Measurements from ENCODE around the gene ASAH2. TPM values are rescaled to one million over a fixed set of nuclear protein-coding genes. Genes with fewer than 3 reads are reported as not detected.
"Not testable (repeated sequence)": the region's sequence is repeated elsewhere in the genome, so short reads cannot be mapped to it uniquely, and the experiment has no call there.

The ASAH2 gene
- total RNA-seq, 4 donors from 2014 or later, result 2.4 to 6.1 (median 4.6) TPM

DNA sequence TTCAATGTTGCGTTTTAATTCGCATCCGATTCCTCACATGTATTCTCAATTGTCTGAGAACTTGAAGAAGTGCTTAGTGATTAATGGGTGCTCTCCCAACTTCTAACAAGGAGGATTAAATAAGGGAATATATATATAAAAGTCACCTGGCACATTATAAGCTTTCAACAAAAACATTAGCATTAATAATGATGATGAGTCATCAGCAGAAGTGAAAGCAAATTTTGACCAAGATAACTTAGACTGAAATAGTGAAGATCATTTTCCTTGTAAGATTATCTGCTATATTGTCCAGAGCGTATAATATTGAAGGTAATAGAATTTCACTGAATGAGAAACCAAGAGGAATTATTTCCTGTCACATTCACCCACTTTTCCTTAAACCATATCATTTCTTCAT is 8.5 kb downstream of the ASAH2 start:
- Histone ChIP-seq H3K9me3 (no peaks in the 10 kb centered on the region), H3K4me1 (no peaks in the 10 kb centered on the region), H3K27ac (no peak overlapping the region), H3K36me3 (no peaks in the 10 kb centered on the region), H3K4me3 (no peak overlapping the region), H3K27me3 (no peaks in the 10 kb centered on the region)
- no peak for DNase-seq (ENCODE audit: low spot score in 2 of 2)
- 93% methylated on average over 4 of the region's 4 CpGs for WGBS
- TF ChIP-seq POLR2A (IDR thresholded peaks at IDR 0.05) (no peak), POLR2AphosphoS5 (IDR thresholded peaks at IDR 0.05) (no peak), EP300 (IDR thresholded peaks at IDR 0.05) (no peak)
- TF ChIP-seq, protein P1, sequence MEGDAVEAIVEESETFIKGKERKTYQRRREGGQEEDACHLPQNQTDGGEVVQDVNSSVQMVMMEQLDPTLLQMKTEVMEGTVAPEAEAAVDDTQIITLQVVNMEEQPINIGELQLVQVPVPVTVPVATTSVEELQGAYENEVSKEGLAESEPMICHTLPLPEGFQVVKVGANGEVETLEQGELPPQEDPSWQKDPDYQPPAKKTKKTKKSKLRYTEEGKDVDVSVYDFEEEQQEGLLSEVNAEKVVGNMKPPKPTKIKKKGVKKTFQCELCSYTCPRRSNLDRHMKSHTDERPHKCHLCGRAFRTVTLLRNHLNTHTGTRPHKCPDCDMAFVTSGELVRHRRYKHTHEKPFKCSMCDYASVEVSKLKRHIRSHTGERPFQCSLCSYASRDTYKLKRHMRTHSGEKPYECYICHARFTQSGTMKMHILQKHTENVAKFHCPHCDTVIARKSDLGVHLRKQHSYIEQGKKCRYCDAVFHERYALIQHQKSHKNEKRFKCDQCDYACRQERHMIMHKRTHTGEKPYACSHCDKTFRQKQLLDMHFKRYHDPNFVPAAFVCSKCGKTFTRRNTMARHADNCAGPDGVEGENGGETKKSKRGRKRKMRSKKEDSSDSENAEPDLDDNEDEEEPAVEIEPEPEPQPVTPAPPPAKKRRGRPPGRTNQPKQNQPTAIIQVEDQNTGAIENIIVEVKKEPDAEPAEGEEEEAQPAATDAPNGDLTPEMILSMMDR (IDR thresholded peaks at IDR 0.05), result no peak

- H3K36me3 ChIP-seq; H3K27ac ChIP-seq; H3K4me3 ChIP-seq; H3K27me3 ChIP-seq; DNase-seq (ENCODE audit: low spot score in 2 of 2); H3K9me3 ChIP-seq; H3K4me1 ChIP-seq: not testable (repeated sequence)
- WGBS, result 85% methylated on average over 1 of the region's 1 CpG
Measured at GRCh38 chr10:50241478-50241877, 9.8 kb downstream of the ASAH2 start.

DNA sequence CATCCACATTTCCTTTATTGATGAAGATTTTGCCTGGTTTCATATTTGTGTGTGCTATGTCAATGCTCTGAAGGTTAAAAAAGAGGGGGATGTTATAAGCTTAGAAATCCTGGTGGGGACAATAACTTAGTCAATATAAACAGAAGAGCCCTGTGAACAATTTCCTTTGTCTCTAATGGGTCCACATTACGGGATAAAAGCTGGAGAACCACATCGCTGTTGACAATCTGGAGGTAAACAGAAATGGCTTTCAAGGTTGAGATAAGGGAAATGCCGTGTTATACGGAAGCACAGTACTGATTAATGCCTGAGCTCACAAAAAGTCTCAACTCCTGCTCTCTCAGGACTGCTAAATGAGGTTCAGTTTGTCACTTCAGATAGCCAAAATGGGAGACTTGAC is 16.8 kb downstream of the ASAH2 start:
- WGBS, result 72% methylated on average over 4 of the region's 4 CpGs
- no peak for DNase-seq (ENCODE audit: low spot score in 2 of 2)

DNA sequence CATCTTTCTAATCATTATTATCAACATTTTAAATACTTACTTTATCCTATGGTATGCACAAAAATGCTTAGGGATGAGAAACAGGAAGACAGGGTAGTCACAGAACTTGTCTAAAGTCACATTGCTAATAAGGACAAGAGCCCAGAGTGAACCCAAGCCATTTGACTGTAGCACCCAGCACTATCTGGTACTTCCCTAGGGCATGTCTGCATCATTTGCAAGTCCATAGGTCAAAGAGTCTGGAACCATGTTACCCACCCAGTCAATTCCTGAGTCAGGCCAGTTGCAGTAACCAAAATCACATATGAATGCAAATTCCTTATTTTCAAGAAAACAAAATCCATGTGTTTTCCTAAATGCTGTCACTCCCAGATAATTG is 19.1 kb downstream of the ASAH2 start:
- no peak for TF ChIP-seq POLR2A (IDR thresholded peaks at IDR 0.05)
- no peak for TF ChIP-seq EP300 (IDR thresholded peaks at IDR 0.05)
- TF ChIP-seq, protein P1 (IDR thresholded peaks at IDR 0.05), result no peak
- no peak for TF ChIP-seq POLR2AphosphoS5 (IDR thresholded peaks at IDR 0.05)
- H3K27me3 ChIP-seq, result no peaks in the 10 kb centered on the region
- H3K36me3 ChIP-seq, result no peaks in the 10 kb centered on the region
- DNase-seq (ENCODE audit: low spot score in 2 of 2), result no peak
- H3K4me3 ChIP-seq, result no peak overlapping the region
- no peak overlapping the region for H3K27ac ChIP-seq
- H3K9me3 ChIP-seq, result no peaks in the 10 kb centered on the region
- H3K4me1 ChIP-seq, result no peaks in the 10 kb centered on the region

More for the DNA sequence above, 16.8 kb downstream of the ASAH2 start:
- no peaks in the 10 kb centered on the region for H3K9me3 ChIP-seq
- no peak overlapping the region for H3K4me3 ChIP-seq
- H3K4me1 ChIP-seq, result no peaks in the 10 kb centered on the region
- TF ChIP-seq POLR2A (IDR thresholded peaks at IDR 0.05), result no peak
- TF ChIP-seq, protein P1 (IDR thresholded peaks at IDR 0.05), result no peak
- TF ChIP-seq EP300 (IDR thresholded peaks at IDR 0.05), result no peak
- TF ChIP-seq POLR2AphosphoS5 (IDR thresholded peaks at IDR 0.05), result no peak
- H3K36me3 ChIP-seq, result no peaks in the 10 kb centered on the region
- H3K27ac ChIP-seq, result no peak overlapping the region
- H3K27me3 ChIP-seq, result no peaks in the 10 kb centered on the region

GRCh38 chr10:50231515-50232260 is 19.6 kb downstream of the ASAH2 start:
- no peaks in the 10 kb centered on the region for H3K4me1 ChIP-seq
- DNase-seq (ENCODE audit: low spot score in 2 of 2), result no peak
- no peaks in the 10 kb centered on the region for H3K9me3 ChIP-seq
- no peak overlapping the region for H3K4me3 ChIP-seq
- no peaks in the 10 kb centered on the region for H3K27me3 ChIP-seq
- no peak for TF ChIP-seq EP300 (IDR thresholded peaks at IDR 0.05)
- no peak for TF ChIP-seq POLR2AphosphoS5 (IDR thresholded peaks at IDR 0.05)
- no peak for TF ChIP-seq POLR2A (IDR thresholded peaks at IDR 0.05)
- TF ChIP-seq, protein P1 (IDR thresholded peaks at IDR 0.05), result no peak
- no peak overlapping the region for H3K27ac ChIP-seq
- H3K36me3 ChIP-seq, result no peaks in the 10 kb centered on the region

GRCh38 chr10:50229460-50229859 is 21.9 kb downstream of the ASAH2 start:
- Histone ChIP-seq H3K4me1 (no peaks in the 10 kb centered on the region), H3K4me3 (no peak overlapping the region), H3K9me3 (no peaks in the 10 kb centered on the region), H3K36me3 (no peaks in the 10 kb centered on the region), H3K27ac (no peak overlapping the region), H3K27me3 (no peaks in the 10 kb centered on the region)
- DNase-seq (ENCODE audit: low spot score in 2 of 2), result no peak
- no peak for TF ChIP-seq POLR2AphosphoS5 (IDR thresholded peaks at IDR 0.05)
- no peak for TF ChIP-seq POLR2A (IDR thresholded peaks at IDR 0.05)
- TF ChIP-seq, protein P1 (IDR thresholded peaks at IDR 0.05), result no peak
- TF ChIP-seq EP300 (IDR thresholded peaks at IDR 0.05), result no peak
- WGBS, result 85% methylated on average over 1 of the region's 1 CpG

Data from suprapubic skin (tissue), 4 donors.